ENCODE measurements around the gene AGBL5. TPM values are rescaled to one million over a fixed set of nuclear protein-coding genes. Genes with fewer than 3 reads are reported as not detected.

AGBL5 gene
- polyA plus RNA-seq (ENCODE audit: insufficient read length), result 18.8 TPM

GRCh38 chr2:27050996-27051901 is at the start of gene AGBL5:
TSS of gene AGBL5 (plus strand) at chr2:27051668. CDS start at chr2:27052959, 1,291 bp downstream.
- peak; percentile 92 for DNase-seq

DNA sequence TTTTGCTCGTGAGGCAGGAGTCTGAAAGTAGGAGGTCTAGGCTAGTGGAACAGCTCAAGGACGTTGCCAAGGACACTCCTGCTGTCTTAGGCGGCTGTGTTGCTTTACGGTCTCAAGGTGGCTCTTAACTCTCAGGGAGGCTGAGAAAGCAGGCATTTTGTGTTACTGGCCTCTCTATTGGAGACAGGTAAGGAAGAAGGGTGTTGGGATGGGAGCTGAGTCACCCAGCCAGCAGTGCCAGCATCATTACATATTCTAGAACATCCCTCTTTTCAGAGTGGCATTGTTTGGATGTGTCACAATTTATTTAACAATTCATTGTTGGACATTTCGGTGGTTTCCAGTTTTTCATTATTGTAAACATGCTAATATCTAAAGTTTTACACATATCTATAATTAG is 49.5 kb upstream of the AGBL5 start:
- DNase-seq, result no peak

GRCh38 chr2:27003007-27003406 is 48.5 kb upstream of the AGBL5 start:
- no peak for DNase-seq

DNA sequence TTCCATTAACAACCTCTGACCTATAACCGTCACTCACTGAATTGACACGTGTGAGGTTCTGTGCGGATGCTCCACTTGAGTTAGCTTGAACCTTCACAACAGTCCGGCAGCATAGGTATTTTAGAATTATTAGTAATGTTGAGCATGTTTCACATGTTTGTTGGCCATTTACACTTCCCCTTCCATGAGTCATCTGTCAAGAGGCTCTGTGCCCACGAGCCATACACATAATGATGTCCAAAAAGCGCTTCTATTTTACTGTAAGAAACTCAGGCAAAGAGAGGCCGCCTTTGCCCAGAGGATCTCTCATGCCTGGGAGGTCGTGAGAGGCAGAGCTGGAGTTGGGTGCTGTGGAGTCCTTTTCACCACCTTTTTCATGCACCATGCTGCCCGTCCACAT is 47.6 kb upstream of the AGBL5 start:
- no peak for DNase-seq

DNA sequence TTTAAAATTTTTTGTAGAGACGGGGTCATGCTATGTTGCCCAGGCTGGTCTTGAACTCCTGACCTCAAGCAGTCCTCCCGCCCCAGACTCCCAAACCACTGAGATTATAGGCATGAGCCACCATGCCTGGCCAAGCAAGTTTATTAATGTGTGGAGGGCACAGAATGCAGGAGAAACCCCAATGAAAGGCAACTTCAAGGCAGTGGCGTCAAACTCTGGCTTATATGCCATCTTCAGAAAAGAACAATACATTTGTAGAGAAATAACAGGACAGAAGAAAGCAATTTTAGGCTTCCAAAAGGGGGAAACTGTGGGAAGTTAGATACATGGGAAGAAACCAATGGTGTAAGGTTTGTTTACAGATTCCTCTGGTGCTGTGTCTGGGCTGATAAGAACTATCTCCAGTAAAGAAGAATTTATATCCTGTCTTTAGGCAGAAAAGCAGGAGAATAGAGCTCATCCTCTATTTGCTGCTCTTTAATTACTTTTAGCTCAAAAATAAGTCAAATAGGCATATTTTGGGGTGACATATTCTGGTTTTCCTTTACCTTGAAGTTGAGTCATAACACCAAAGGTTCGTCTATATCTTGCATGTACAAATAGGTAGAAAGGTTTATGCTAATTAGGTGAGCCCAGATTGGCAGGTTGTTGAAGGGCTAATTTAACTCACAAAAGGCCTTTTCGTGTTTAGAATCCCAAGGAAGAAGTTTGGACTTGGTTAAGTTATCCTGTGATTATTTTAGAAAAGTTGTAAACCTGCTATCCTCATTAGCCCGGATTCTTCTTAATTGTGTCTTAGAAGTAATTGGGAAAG is 44.7 kb upstream of the AGBL5 start:
- no peak for DNase-seq

- DNase-seq, result no peak
Measured at GRCh38 chr2:27007416-27008374, 43.8 kb upstream of the AGBL5 start.

GRCh38 chr2:27008678-27009077 is 42.8 kb upstream of the AGBL5 start:
- DNase-seq, result no peak

- DNase-seq, result no peak
Measured at GRCh38 chr2:27009083-27009482, 42.4 kb upstream of the AGBL5 start.

GRCh38 chr2:27009716-27010115 is 41.8 kb upstream of the AGBL5 start:
- DNase-seq, result no peak

DNA sequence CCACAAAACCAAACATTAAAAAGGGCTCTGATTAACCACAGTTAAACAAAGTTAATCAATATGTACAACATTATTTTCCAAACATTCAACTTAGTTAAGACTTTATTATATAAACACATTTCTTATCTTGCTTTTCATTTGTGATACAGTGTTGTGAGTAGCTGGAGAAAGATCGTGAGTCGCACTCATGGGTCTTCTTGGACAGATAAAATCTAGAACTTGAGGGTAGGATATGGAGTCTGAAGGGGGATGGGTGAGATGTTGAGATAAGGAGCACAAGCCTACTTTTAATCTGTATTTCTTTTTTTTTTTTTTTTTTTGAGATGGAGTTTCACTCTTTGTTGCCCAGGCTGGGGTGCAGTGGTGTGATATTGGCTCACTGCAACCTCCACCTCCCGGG is 41.3 kb upstream of the AGBL5 start:
- DNase-seq, result no peak

DNA sequence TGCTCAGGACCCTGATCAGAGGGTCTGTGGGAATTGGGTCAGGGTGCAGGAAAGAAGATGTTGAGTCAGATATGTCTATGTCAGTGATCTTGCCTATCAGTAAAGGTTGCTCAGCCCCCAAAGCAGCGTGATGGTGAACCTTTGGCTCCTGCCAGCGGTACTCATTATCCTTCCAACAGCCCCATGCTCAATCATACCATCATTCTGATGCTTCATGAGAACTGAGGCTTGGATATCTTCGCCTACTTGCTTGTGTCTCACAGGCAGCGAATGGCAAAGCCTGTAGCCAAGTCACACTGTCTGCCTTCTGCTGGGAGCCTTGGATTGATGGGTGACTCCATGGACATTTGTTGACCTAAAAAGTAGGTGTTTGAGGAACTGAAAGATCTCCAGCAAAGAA is 37.7 kb upstream of the AGBL5 start:
- DNase-seq, result no peak

DNA sequence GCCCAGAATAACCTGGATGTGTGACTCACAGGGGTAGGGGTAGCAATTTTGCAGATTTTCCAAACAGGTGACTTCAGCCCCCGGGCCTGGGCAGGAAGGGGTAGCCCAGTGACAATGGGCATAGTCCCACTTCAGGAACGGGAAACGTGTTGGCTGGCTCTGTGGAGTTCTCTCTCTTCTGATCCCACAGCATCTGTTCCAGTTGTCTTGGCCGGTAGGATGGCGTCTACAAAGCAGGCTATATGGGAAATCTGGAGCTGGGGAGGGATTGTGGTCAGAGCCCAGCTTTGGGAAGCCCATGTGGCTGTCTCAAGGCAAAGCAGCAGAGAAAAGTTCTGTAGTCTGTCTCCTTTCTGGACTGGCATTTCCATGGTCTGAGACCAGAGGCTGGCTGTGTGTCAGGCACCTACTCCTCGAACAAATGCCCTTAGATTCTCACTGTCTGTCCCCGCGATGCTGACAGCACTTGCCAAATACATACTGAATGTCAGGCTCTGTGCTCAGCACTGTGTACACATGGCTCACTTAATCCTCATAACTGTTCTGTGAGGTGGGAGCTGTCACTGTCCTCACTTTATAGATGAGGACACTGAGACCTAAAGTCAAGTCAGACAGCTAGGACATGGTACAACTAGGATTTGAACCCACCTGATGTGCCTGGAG is 36.6 kb upstream of the AGBL5 start:
- DNase-seq, result no peak

DNA sequence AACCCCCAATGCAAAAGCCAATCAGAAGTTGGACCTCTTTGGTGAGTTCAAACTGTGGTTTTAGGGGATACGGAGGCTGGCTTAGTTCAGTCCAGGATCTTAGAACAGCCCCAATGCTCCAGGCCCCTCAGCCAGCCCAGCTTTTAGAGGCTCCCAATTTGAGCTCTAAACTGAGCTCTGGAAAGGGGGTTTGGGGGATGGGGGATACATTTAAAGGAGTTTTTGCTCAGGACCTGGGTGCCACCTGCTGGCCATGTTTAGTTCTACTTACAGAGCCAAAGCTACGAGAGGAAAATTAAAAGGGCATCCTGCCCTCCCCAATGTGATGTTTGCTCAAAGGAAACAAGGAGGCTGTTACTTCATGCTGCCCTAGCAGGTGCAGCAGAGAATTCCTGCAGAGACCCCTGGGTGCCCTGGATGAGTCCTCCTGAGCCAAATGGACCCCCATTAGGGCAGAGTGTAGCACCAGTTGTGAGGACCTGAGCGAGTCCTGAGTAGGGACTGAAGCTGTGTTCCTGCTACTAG is 34.6 kb upstream of the AGBL5 start:
- DNase-seq, result no peak

GRCh38 chr2:27018142-27018541 is 33.3 kb upstream of the AGBL5 start:
- no peak for DNase-seq

DNA sequence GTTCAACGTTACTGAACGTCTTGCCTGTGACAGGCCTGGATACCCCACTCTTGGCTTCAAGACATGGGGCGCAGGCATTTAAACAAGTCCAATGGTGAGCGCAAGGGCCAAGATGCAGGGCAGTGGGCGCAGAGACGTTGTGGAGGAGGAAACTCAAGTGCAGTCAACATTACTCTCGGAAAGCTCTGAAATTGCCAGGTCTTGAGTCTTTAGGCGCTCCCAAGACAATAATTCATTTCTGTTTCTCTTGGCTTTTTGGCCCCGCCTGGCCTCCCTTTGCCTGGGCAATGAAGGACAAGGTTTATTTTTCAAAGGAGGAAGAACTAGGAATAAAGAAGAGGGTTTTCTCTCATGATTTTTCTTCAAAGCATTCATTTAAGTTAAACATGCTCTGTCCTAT is 32.0 kb upstream of the AGBL5 start:
- no peak for DNase-seq

- DNase-seq, result peak; percentile 48
Measured at GRCh38 chr2:27019931-27020855, 31.3 kb upstream of the AGBL5 start.

DNA sequence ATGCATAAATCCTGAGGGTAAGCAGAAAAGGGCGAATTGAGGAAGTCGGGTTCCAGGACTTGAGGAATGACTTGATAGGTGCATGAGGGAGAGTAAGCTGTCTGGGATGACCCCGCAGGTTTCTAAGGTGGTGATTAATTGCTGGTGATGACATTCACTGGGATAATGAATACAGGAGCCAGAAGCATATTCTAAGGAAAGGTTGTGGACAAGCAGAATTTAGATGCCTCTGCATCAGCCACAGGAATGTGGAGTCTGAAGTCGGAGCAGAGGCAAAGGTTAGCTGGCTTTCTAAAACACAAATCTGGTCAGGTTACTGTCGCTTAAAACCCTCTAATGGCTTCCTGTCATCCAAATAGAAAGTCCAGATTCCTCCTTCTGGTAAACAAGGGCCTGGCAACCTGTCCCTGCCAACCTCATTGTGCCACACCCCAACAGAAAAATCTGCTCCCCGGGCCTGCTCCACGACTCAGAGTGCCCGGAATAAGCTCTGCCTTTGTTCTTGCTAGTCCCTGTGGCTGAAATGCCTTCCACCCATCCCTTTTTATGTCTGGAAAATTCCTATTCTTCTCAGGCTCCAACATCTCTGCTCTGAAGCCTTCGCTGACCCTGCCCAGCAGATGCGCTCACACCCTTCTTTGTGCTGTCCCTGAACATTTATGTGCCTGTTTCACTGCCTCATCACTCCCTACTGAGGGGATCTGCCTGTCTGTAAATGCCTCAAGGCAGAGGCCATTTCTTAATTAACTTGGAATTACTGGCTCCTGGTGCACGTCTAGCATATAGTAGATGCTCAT is 30.0 kb upstream of the AGBL5 start:
- DNase-seq, result no peak

GRCh38 chr2:27023740-27024139 is 27.7 kb upstream of the AGBL5 start:
- no peak for DNase-seq

DNA sequence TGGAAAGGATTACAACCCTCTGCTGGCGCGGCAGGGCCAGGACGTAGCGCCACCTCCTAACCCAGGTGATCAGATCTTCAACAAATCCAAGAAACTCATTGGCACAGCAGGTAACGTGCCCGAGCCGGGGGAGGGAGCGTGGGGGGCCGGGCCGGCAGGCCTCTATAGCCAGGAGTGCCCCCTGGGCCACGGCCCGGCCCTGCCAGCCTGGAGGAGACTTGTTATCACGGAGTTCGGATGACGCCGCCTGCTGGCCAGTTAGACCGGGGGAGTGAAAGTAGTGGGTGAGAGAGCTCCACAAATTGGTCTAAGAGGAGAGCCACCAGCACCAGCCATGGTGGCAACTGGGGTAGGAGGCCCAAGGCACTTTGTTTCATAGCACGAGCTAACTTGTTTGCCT is 27.3 kb upstream of the AGBL5 start:
- no peak for DNase-seq

DNA sequence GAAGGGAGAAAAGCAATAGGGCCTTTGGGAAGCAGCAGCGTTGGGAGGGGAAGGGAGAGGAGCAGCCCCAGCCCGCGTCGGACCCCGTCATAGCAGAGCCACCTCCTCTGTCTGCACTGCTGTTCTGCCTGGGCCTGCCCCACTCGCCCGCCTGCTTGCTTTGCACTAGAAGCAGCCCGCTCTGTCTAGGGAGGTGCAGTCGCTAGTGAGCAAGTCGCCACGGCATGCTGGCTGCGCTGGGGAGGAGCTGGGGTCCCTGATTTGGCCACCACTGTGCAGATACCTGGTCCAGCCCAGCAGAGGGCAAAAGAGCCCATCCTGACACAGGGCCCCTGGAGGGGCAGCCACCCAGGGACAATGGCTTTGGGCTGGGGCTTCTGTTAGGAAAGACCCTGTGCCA is 26.7 kb upstream of the AGBL5 start:
- no peak for DNase-seq

Data from hindlimb muscle (tissue), 1 donor.